ENCODE measurements around the gene CDKAL1.

- TF ChIP-seq CTCF (conservative IDR thresholded peaks at IDR 0.05) = no peak
- no peak for TF ChIP-seq EZH2 (IDR thresholded peaks at IDR 0.05; ENCODE audit: low read depth)
Measured at GRCh38 chr6:21180800-21181337, 646.6 kb downstream of the CDKAL1 start.
